ENCODE measurements around the gene SH3PXD2A. TPM values are rescaled to one million over a fixed set of nuclear protein-coding genes. Genes with fewer than 3 reads are reported as not detected.

The SH3PXD2A gene
- total RNA-seq, 1 experiment from 2014 or later = 13.2 TPM

GRCh38 chr10:103874730-103875129 lies 19.4 kb upstream of the SH3PXD2A start:
- CTCF ChIA-PET = interaction anchor here (0.5 to 8.4 kb wide), 6 partner anchors 10 to 190 kb away, joined by 3 to 106 read pairs (median 4); no protein-coding TSS in a partner anchor
- no peak for DNase-seq (ENCODE audit: unreplicated experiment)
- Mint-ChIP-seq H3K36me3 (ENCODE audit: insufficient read depth, unreplicated experiment) (peaks cover 21% of the 10 kb centered on the region), H3K4me1 (ENCODE audit: insufficient read depth, unreplicated experiment) (peaks cover 38% of the 10 kb centered on the region), H3K27me3 (ENCODE audit: insufficient read depth, unreplicated experiment) (no peaks in the 10 kb centered on the region), H3K4me3 (ENCODE audit: unreplicated experiment) (no peak overlapping the region), H3K9me3 (ENCODE audit: unreplicated experiment) (no peaks in the 10 kb centered on the region), H3K27ac (ENCODE audit: low read depth, unreplicated experiment) (peak overlapping the region; percentile 97)
- intact Hi-C loops (cut with micrococcal nuclease) = no loop called here
- no TSS peak for BruUV-seq (replicated peaks)
- POLR2A ChIA-PET = interaction anchor here (0.6 to 9.5 kb wide), 7 partner anchors 10 to 165 kb away, joined by 3 to 315 read pairs (median 3); partner anchors contain the start of gene SH3PXD2A
- no peak for TF ChIP-seq CTCF (IDR thresholded peaks at IDR 0.05; ENCODE audit: unreplicated experiment)

GRCh38 chr10:103872137-103872931 lies 17.0 kb upstream of the SH3PXD2A start:
- BruUV-seq (replicated peaks) = no TSS peak

GRCh38 chr10:103871006-103871405 lies 15.6 kb upstream of the SH3PXD2A start:
- no peak for TF ChIP-seq CTCF (IDR thresholded peaks at IDR 0.05; ENCODE audit: unreplicated experiment)
- no TSS peak for BruUV-seq (replicated peaks)
- ChIA-PET POLR2A (interaction anchor here (0.5 to 9.5 kb wide), 22 partner anchors 10 to 250 kb away, joined by 3 to 315 read pairs (median 7); partner anchors contain the start of genes COL17A1, SFR1, SH3PXD2A and STN1), CTCF (interaction anchor here (1.1 to 8.4 kb wide), 5 partner anchors 9 to 160 kb away, joined by 4 to 106 read pairs (median 5); no protein-coding TSS in a partner anchor)
- no peaks in the 10 kb centered on the region for H3K9me3 Mint-ChIP-seq (ENCODE audit: unreplicated experiment)
- H3K27me3 Mint-ChIP-seq (ENCODE audit: insufficient read depth, unreplicated experiment) = no peaks in the 10 kb centered on the region
- peak overlapping the region; percentile 70 for H3K4me3 Mint-ChIP-seq (ENCODE audit: unreplicated experiment)
- peak overlapping the region; percentile 97 for H3K27ac Mint-ChIP-seq (ENCODE audit: low read depth, unreplicated experiment)
- DNase-seq (ENCODE audit: unreplicated experiment) = peak; percentile 55
- no peaks in the 10 kb centered on the region for H3K36me3 Mint-ChIP-seq (ENCODE audit: insufficient read depth, unreplicated experiment)
- intact Hi-C loops (cut with micrococcal nuclease) = no loop called here
- H3K4me1 Mint-ChIP-seq (ENCODE audit: insufficient read depth, unreplicated experiment) = peaks cover 29% of the 10 kb centered on the region

More at GRCh38 chr10:103872137-103872931, 17.0 kb upstream of the SH3PXD2A start:
- intact Hi-C loops (cut with micrococcal nuclease) = no loop called here
- ChIA-PET CTCF (interaction anchor here (0.8 to 8.4 kb wide), 9 partner anchors 10 to 249 kb away, joined by 3 to 106 read pairs (median 4); no protein-coding TSS in a partner anchor), POLR2A (interaction anchor here (0.7 to 9.5 kb wide), 21 partner anchors 11 to 397 kb away, joined by 3 to 315 read pairs (median 9); partner anchors contain the start of genes GSTO2, SFR1, SH3PXD2A and SLK)
- Mint-ChIP-seq H3K27ac (ENCODE audit: low read depth, unreplicated experiment) (peak overlapping the region; percentile 97), H3K4me1 (ENCODE audit: insufficient read depth, unreplicated experiment) (peaks cover 29% of the 10 kb centered on the region), H3K9me3 (ENCODE audit: unreplicated experiment) (no peaks in the 10 kb centered on the region), H3K4me3 (ENCODE audit: unreplicated experiment) (peak overlapping the region; percentile 70), H3K36me3 (ENCODE audit: insufficient read depth, unreplicated experiment) (peaks cover 7% of the 10 kb centered on the region), H3K27me3 (ENCODE audit: insufficient read depth, unreplicated experiment) (no peaks in the 10 kb centered on the region)
- no peak for TF ChIP-seq CTCF (IDR thresholded peaks at IDR 0.05; ENCODE audit: unreplicated experiment)
- DNase-seq (ENCODE audit: unreplicated experiment) = peak; percentile 96

- Mint-ChIP-seq H3K27ac (ENCODE audit: low read depth, unreplicated experiment) (peak overlapping the region; percentile 97), H3K36me3 (ENCODE audit: insufficient read depth, unreplicated experiment) (no peaks in the 10 kb centered on the region), H3K4me3 (ENCODE audit: unreplicated experiment) (peak overlapping the region; percentile 70), H3K9me3 (ENCODE audit: unreplicated experiment) (peaks cover under 1% of the 10 kb centered on the region), H3K27me3 (ENCODE audit: insufficient read depth, unreplicated experiment) (no peaks in the 10 kb centered on the region), H3K4me1 (ENCODE audit: insufficient read depth, unreplicated experiment) (peaks cover 29% of the 10 kb centered on the region)
- BruUV-seq (replicated peaks) = no TSS peak
- intact Hi-C loops (cut with micrococcal nuclease) = no loop called here
- peak; percentile 97 for DNase-seq (ENCODE audit: unreplicated experiment)
- ChIA-PET CTCF (interaction anchor here (1.3 to 8.4 kb wide), 4 partner anchors 14 to 157 kb away, joined by 3 to 106 read pairs (median 6); no protein-coding TSS in a partner anchor), POLR2A (interaction anchor here (0.5 to 9.5 kb wide), 20 partner anchors 9 to 254 kb away, joined by 3 to 315 read pairs (median 4); partner anchors contain the start of genes COL17A1, SFR1, SH3PXD2A and STN1)
- no peak for TF ChIP-seq CTCF (IDR thresholded peaks at IDR 0.05; ENCODE audit: unreplicated experiment)
Observed at GRCh38 chr10:103870516-103870915, 15.1 kb upstream of the SH3PXD2A start.

All from MCF 10A (cell line).